Testis (tissue), 3 donors: ENCODE results near the gene SNAP47. TPM values are rescaled to one million over a fixed set of nuclear protein-coding genes. Genes with fewer than 3 reads are reported as not detected.

Experiments used
- DNase-seq: peaks from one replicate; pipeline ENCODE4 v3.0.0-alpha.2; 2019
- H3K27ac ChIP-seq, 2 donors: fragments of 200-600 bp; sonication (generic); one replicate each; pipeline ENCODE4 v1.5.1; 2019
- H3K27me3 ChIP-seq: fragments of 200-600 bp; sonication (generic); one replicate; pipeline ENCODE4 v1.5.1; 2019
- H3K36me3 ChIP-seq: fragments of 200-600 bp; sonication (generic); one replicate; pipeline ENCODE4 v1.5.1; 2017; ENCODE audit warnings: low read depth; ENCODE audit errors: missing control alignments
- H3K4me1 ChIP-seq: fragments of 200-600 bp; sonication (generic); one replicate; pipeline ENCODE4 v1.5.1; 2019
- H3K4me3 ChIP-seq, 2 donors: fragments of 200-600 bp; sonication (generic); one replicate each; pipeline ENCODE4 v1.5.1; 2017 to 2019
- H3K9me3 ChIP-seq: fragments of 200-600 bp; sonication (generic); one replicate; pipeline ENCODE4 v1.5.1; 2017
- POLR2A ChIP-seq: fragments of 450-650 bp; IDR thresholded peaks from one replicate; pipeline ENCODE4 v1.6.1; 2017; ENCODE audit warnings: antibody characterized with exemption, mild to moderate bottlenecking, moderate library complexity
- WGBS, 2 donors: methylation state at CpG; one replicate each; pipeline ENCODE4 v1.1.5; 2018; 5-methylcytosine and 5-hydroxymethylcytosine counted together
- intact Hi-C: fragments of 100-400 bp; cut with DNase I; formaldehyde crosslinking; loops from one replicate; pipeline ENCODE4 v1.15.1; 2023; ENCODE audit warnings: low total_unique reads
- polyA plus RNA-seq: library from polyadenylated mRNA; stranded (reverse); fragments of 350-450 nt; fragmentation: Illumina TruSeq; extraction: RNeasy Lipid Tissue Mini Kit (QIAGEN cat#74804); gene quantifications from one replicate; pipeline ENCODE4 v1.2.3, GENCODE V29; 2014; ENCODE audit warnings: low read depth, low replicate concordance; ENCODE audit not compliant: insufficient read depth
- total RNA-seq, 2 donors: library from RNA; depleted of rRNA; stranded (reverse); fragments of >200 nt; gene quantifications; one replicate each; pipeline ENCODE4 v1.2.3, GENCODE V29; 2016
- TF ChIP-seq, protein P1 (sequence below), 3 experiments: fragments of 450-650 bp in 2 of 3; fragments of 200-600 bp in 1 of 3; sonication (generic) in 1 of 3; IDR thresholded peaks; one replicate each; pipeline ENCODE4 v1.5.1; 2016 to 2019; ENCODE audit warnings: antibody characterized with exemption in 3 of 3, mild to moderate bottlenecking in 2 of 3, moderate library complexity in 1 of 3

SNAP47 gene
- total and polyA plus RNA-seq, 3 donors from 2014 or later: 72.2 to 80.3 (median 77.6) TPM

- H3K27ac ChIP-seq: no peak overlapping the region
- DNase-seq: peak; percentile 38
- no peaks in the 10 kb centered on the region for H3K36me3 ChIP-seq
- WGBS, 2 donors: 79 to 81% methylated on average over 13 to 19 of the region's 19 CpGs
- H3K27me3 ChIP-seq: no peaks in the 10 kb centered on the region
- intact Hi-C loops: no loop called here
- no peak overlapping the region for H3K4me3 ChIP-seq
- no peak for TF ChIP-seq POLR2A
- TF ChIP-seq, protein P1, sequence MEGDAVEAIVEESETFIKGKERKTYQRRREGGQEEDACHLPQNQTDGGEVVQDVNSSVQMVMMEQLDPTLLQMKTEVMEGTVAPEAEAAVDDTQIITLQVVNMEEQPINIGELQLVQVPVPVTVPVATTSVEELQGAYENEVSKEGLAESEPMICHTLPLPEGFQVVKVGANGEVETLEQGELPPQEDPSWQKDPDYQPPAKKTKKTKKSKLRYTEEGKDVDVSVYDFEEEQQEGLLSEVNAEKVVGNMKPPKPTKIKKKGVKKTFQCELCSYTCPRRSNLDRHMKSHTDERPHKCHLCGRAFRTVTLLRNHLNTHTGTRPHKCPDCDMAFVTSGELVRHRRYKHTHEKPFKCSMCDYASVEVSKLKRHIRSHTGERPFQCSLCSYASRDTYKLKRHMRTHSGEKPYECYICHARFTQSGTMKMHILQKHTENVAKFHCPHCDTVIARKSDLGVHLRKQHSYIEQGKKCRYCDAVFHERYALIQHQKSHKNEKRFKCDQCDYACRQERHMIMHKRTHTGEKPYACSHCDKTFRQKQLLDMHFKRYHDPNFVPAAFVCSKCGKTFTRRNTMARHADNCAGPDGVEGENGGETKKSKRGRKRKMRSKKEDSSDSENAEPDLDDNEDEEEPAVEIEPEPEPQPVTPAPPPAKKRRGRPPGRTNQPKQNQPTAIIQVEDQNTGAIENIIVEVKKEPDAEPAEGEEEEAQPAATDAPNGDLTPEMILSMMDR (IDR thresholded peaks at IDR 0.05): no peak
- no peaks in the 10 kb centered on the region for H3K9me3 ChIP-seq
- H3K4me1 ChIP-seq: peaks cover 15% of the 10 kb centered on the region
Observed at GRCh38 chr1:227749916-227750710, 14.9 kb downstream of the SNAP47 start.

GRCh38 chr1:227753999-227754711 is 18.9 kb downstream of the SNAP47 start:
- Histone ChIP-seq H3K4me1 (peaks cover 11% of the 10 kb centered on the region), H3K36me3 (no peaks in the 10 kb centered on the region), H3K9me3 (no peaks in the 10 kb centered on the region), H3K27ac (no peak overlapping the region), H3K4me3 (no peak overlapping the region), H3K27me3 (no peaks in the 10 kb centered on the region)
- DNase-seq: no peak
- intact Hi-C loops: no loop called here
- no peak for TF ChIP-seq POLR2A
- TF ChIP-seq, protein P1 (IDR thresholded peaks at IDR 0.05): no peak
- WGBS, 2 donors: 65 to 70% methylated on average over 7 of the region's 7 CpGs

DNA sequence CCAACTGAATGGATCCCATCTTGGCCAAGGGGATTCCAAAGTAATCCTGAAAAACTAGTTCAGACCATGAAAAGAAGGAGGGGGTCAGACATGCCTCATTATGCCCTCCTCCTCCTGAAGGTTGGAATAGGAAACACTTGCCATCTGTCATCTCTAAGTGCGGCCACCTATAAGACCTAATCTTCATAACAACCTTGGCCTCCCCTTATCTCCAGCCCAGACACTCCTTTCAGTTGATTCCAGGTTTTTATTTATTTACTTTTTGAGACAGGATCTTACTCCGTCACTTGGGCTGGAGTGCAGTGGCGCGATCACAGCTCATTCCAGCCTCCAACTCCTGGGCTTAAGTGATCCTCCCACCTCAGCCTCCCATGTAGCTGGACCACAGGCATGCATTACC is 19.7 kb downstream of the SNAP47 start:
- no peaks in the 10 kb centered on the region for H3K9me3 ChIP-seq
- TF ChIP-seq, protein P1 (IDR thresholded peaks at IDR 0.05): no peak
- no peak for TF ChIP-seq POLR2A
- DNase-seq: no peak
- H3K27ac ChIP-seq: no peak overlapping the region
- H3K27me3 ChIP-seq: no peaks in the 10 kb centered on the region
- peaks cover 6% of the 10 kb centered on the region for H3K4me1 ChIP-seq
- no peak overlapping the region for H3K4me3 ChIP-seq
- no peaks in the 10 kb centered on the region for H3K36me3 ChIP-seq
- intact Hi-C loops: no loop called here
- WGBS, 2 donors: 95 to 97% methylated on average over 4 of the region's 4 CpGs

GRCh38 chr1:227756172-227756959 is 21.1 kb downstream of the SNAP47 start:
- TF ChIP-seq, protein P1 (IDR thresholded peaks at IDR 0.05): no peak
- intact Hi-C loops: no loop called here
- peaks cover 6% of the 10 kb centered on the region for H3K4me1 ChIP-seq

More at GRCh38 chr1:227756172-227756959, 21.1 kb downstream of the SNAP47 start:
- no peak overlapping the region for H3K4me3 ChIP-seq
- DNase-seq: no peak
- H3K27ac ChIP-seq: no peak overlapping the region
- no peaks in the 10 kb centered on the region for H3K9me3 ChIP-seq
- no peaks in the 10 kb centered on the region for H3K27me3 ChIP-seq
- WGBS, 2 donors: 86 to 92% methylated on average over 12 to 13 of the region's 13 CpGs
- no peaks in the 10 kb centered on the region for H3K36me3 ChIP-seq
